ENCODE measurements around the gene PRICKLE1. TPM values are rescaled to one million over a fixed set of nuclear protein-coding genes. Genes with fewer than 3 reads are reported as not detected.

The PRICKLE1 gene
- total and polyA plus RNA-seq, 2 experiments from 2014 or later, result 7.7 to 51.7 TPM

DNA sequence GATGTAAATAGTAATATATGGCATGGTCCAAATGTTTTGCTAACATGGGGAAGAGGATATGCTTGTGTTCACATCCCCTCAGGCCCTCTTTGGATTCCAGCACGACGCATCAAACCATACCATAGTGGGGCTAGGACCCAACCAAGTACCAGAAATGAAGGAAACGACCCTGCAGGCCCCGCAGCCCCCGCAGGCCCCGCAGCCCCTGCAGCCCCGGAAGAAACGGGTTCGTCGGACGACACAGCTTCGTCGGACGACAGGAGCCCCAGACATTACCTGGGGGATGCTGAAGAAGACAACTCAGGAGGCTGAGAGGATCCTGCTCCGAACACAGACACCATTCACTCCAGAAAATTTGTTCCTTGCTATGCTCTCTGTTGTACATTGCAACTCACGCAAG is 143.7 kb downstream of the PRICKLE1 start:
- H3K4me2 ChIP-seq, result no peak overlapping the region
- Mint-ChIP-seq H3K4me3 (no peak overlapping the region), H3K4me1 (peaks cover 55% of the 10 kb centered on the region), H3K27ac (no peak overlapping the region), H3K27me3 (ENCODE audit: insufficient read depth, low read depth, poor library complexity) (peaks cover 4% of the 10 kb centered on the region), H3K36me3 (ENCODE audit: low read depth) (peaks cover 62% of the 10 kb centered on the region), H3K9me3 (peaks cover 10% of the 10 kb centered on the region; the same call in 2 of the 3 replicates)
- H3K4me1 ChIP-seq (ENCODE audit: insufficient read depth), result peaks cover 53% of the 10 kb centered on the region
- H4K20me1 ChIP-seq (replicated peaks; ENCODE audit: insufficient read depth), result no peaks in the 10 kb centered on the region
- H3K9me2 ChIP-seq (ENCODE audit: insufficient read depth), result peaks cover 4% of the 10 kb centered on the region; the same call in 1 of the 2 replicates
- H3K27ac ChIP-seq (ENCODE audit: low read depth), result no peak overlapping the region
- no peak for DNase-seq (ENCODE audit: low spot score)
- TF ChIP-seq STAT1 (IDR thresholded peaks at IDR 0.05; ENCODE audit: unreplicated experiment) (no peak), EZH2 (IDR thresholded peaks at IDR 0.05; ENCODE audit: low read depth, unreplicated experiment) (no peak), CREB1 (CRISPR knock-in tag; IDR thresholded peaks at IDR 0.05; ENCODE audit: low read depth) (no peak), JUNB (IDR thresholded peaks at IDR 0.05; ENCODE audit: unreplicated experiment) (no peak), NANOG (IDR thresholded peaks at IDR 0.05; ENCODE audit: borderline replicate concordance) (no peak), EZH2phosphoT487 (IDR thresholded peaks at IDR 0.05; ENCODE audit: unreplicated experiment) (no peak), ZNF331 (CRISPR knock-in tag; IDR thresholded peaks at IDR 0.05; ENCODE audit: low read depth) (no peak), POLR2AphosphoS5 (IDR thresholded peaks at IDR 0.05; ENCODE audit: low read depth) (no peak), ZNF114 (CRISPR knock-in tag; IDR thresholded peaks at IDR 0.05) (no peak)
- TF ChIP-seq, protein P1, sequence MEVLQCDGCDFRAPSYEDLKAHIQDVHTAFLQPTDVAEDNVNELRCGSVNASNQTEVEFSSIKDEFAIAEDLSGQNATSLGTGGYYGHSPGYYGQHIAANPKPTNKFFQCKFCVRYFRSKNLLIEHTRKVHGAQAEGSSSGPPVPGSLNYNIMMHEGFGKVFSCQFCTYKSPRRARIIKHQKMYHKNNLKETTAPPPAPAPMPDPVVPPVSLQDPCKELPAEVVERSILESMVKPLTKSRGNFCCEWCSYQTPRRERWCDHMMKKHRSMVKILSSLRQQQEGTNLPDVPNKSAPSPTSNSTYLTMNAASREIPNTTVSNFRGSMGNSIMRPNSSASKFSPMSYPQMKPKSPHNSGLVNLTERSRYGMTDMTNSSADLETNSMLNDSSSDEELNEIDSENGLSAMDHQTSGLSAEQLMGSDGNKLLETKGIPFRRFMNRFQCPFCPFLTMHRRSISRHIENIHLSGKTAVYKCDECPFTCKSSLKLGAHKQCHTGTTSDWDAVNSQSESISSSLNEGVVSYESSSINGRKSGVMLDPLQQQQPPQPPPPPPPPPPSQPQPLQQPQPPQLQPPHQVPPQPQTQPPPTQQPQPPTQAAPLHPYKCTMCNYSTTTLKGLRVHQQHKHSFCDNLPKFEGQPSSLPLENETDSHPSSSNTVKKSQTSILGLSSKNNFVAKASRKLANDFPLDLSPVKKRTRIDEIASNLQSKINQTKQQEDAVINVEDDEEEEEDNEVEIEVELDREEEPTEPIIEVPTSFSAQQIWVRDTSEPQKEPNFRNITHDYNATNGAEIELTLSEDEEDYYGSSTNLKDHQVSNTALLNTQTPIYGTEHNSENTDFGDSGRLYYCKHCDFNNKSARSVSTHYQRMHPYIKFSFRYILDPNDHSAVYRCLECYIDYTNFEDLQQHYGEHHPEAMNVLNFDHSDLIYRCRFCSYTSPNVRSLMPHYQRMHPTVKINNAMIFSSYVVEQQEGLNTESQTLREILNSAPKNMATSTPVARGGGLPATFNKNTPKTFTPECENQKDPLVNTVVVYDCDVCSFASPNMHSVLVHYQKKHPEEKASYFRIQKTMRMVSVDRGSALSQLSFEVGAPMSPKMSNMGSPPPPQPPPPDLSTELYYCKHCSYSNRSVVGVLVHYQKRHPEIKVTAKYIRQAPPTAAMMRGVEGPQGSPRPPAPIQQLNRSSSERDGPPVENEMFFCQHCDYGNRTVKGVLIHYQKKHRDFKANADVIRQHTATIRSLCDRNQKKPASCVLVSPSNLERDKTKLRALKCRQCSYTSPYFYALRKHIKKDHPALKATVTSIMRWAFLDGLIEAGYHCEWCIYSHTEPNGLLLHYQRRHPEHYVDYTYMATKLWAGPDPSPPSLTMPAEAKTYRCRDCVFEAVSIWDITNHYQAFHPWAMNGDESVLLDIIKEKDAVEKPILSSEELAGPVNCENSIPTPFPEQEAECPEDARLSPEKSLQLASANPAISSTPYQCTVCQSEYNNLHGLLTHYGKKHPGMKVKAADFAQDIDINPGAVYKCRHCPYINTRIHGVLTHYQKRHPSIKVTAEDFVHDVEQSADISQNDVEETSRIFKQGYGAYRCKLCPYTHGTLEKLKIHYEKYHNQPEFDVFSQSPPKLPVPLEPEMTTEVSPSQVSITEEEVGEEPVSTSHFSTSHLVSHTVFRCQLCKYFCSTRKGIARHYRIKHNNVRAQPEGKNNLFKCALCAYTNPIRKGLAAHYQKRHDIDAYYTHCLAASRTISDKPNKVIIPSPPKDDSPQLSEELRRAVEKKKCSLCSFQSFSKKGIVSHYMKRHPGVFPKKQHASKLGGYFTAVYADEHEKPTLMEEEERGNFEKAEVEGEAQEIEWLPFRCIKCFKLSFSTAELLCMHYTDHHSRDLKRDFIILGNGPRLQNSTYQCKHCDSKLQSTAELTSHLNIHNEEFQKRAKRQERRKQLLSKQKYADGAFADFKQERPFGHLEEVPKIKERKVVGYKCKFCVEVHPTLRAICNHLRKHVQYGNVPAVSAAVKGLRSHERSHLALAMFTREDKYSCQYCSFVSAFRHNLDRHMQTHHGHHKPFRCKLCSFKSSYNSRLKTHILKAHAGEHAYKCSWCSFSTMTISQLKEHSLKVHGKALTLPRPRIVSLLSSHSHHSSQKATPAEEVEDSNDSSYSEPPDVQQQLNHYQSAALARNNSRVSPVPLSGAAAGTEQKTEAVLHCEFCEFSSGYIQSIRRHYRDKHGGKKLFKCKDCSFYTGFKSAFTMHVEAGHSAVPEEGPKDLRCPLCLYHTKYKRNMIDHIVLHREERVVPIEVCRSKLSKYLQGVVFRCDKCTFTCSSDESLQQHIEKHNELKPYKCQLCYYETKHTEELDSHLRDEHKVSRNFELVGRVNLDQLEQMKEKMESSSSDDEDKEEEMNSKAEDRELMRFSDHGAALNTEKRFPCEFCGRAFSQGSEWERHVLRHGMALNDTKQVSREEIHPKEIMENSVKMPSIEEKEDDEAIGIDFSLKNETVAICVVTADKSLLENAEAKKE (CRISPR knock-in tag; IDR thresholded peaks at IDR 0.05), result no peak
- TF ChIP-seq, protein P2, sequence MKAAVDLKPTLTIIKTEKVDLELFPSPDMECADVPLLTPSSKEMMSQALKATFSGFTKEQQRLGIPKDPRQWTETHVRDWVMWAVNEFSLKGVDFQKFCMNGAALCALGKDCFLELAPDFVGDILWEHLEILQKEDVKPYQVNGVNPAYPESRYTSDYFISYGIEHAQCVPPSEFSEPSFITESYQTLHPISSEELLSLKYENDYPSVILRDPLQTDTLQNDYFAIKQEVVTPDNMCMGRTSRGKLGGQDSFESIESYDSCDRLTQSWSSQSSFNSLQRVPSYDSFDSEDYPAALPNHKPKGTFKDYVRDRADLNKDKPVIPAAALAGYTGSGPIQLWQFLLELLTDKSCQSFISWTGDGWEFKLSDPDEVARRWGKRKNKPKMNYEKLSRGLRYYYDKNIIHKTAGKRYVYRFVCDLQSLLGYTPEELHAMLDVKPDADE (IDR thresholded peaks at IDR 0.05), result no peak
- TF ChIP-seq, protein P3, sequence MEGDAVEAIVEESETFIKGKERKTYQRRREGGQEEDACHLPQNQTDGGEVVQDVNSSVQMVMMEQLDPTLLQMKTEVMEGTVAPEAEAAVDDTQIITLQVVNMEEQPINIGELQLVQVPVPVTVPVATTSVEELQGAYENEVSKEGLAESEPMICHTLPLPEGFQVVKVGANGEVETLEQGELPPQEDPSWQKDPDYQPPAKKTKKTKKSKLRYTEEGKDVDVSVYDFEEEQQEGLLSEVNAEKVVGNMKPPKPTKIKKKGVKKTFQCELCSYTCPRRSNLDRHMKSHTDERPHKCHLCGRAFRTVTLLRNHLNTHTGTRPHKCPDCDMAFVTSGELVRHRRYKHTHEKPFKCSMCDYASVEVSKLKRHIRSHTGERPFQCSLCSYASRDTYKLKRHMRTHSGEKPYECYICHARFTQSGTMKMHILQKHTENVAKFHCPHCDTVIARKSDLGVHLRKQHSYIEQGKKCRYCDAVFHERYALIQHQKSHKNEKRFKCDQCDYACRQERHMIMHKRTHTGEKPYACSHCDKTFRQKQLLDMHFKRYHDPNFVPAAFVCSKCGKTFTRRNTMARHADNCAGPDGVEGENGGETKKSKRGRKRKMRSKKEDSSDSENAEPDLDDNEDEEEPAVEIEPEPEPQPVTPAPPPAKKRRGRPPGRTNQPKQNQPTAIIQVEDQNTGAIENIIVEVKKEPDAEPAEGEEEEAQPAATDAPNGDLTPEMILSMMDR (conservative IDR thresholded peaks at IDR 0.05; ENCODE audit: low read depth in 2 of 2), result no peak
- TF ChIP-seq, protein P4, sequence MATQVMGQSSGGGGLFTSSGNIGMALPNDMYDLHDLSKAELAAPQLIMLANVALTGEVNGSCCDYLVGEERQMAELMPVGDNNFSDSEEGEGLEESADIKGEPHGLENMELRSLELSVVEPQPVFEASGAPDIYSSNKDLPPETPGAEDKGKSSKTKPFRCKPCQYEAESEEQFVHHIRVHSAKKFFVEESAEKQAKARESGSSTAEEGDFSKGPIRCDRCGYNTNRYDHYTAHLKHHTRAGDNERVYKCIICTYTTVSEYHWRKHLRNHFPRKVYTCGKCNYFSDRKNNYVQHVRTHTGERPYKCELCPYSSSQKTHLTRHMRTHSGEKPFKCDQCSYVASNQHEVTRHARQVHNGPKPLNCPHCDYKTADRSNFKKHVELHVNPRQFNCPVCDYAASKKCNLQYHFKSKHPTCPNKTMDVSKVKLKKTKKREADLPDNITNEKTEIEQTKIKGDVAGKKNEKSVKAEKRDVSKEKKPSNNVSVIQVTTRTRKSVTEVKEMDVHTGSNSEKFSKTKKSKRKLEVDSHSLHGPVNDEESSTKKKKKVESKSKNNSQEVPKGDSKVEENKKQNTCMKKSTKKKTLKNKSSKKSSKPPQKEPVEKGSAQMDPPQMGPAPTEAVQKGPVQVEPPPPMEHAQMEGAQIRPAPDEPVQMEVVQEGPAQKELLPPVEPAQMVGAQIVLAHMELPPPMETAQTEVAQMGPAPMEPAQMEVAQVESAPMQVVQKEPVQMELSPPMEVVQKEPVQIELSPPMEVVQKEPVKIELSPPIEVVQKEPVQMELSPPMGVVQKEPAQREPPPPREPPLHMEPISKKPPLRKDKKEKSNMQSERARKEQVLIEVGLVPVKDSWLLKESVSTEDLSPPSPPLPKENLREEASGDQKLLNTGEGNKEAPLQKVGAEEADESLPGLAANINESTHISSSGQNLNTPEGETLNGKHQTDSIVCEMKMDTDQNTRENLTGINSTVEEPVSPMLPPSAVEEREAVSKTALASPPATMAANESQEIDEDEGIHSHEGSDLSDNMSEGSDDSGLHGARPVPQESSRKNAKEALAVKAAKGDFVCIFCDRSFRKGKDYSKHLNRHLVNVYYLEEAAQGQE (IDR thresholded peaks at IDR 0.05; ENCODE audit: unreplicated experiment), result no peak
- H3K4me3 ChIP-seq, result no peak overlapping the region
- 0 out of 2 replicates have a peak, but pooled peaks cover 4% of the 10 kb centered on the region for H3F3A ChIP-seq (replicated peaks; ENCODE audit: low read depth)
- H3K27me3 ChIP-seq (ENCODE audit: insufficient read depth), result no peaks in the 10 kb centered on the region
- H3K79me2 ChIP-seq (replicated peaks; ENCODE audit: insufficient read depth), result no peaks in the 10 kb centered on the region
- no peaks in the 10 kb centered on the region for H3K36me3 ChIP-seq (ENCODE audit: insufficient read depth)
- H2AFZ ChIP-seq, result no peak overlapping the region
- ATAC-seq, result no peak
